Lower lobe of right lung (tissue), 2 donors: ENCODE results near the gene SPATA33. TPM values are rescaled to one million over a fixed set of nuclear protein-coding genes. Genes with fewer than 3 reads are reported as not detected.

ENCODE experiments used
- ATAC-seq, 2 donors: fragments of 200-7000 bp; cut with Tn5 transposase; one replicate each; pipeline ENCODE4 v1.9.1; 2020 to 2022; ENCODE audit warnings: mild to moderate bottlenecking in 2 of 2, moderate library complexity in 2 of 2
- DNase-seq: peaks from one replicate; pipeline ENCODE4 v3.0.0-alpha.2; 2020
- H3K27ac ChIP-seq: fragments of 200-600 bp; one replicate; pipeline ENCODE4 v1.8.0; 2022
- H3K27me3 ChIP-seq: fragments of 200-600 bp; one replicate; pipeline ENCODE4 v1.8.0; 2022; ENCODE audit warnings: low read depth
- H3K36me3 ChIP-seq: fragments of 200-600 bp; one replicate; pipeline ENCODE4 v1.8.0; 2022; ENCODE audit warnings: mild to moderate bottlenecking
- H3K4me1 ChIP-seq: fragments of 200-600 bp; one replicate; pipeline ENCODE4 v1.8.0; 2022
- H3K4me3 ChIP-seq: fragments of 200-600 bp; one replicate; pipeline ENCODE4 v1.8.0; 2022; ENCODE audit warnings: mild to moderate bottlenecking
- H3K9me3 ChIP-seq: fragments of 200-600 bp; one replicate; pipeline ENCODE4 v1.8.0; 2022
- CTCF ChIP-seq: fragments of 200-600 bp; IDR thresholded peaks from one replicate; pipeline ENCODE4 v1.8.0; 2022; ENCODE audit warnings: antibody characterized with exemption, mild to moderate bottlenecking
- intact Hi-C: fragments of 100-400 bp; cut with DNase I; formaldehyde crosslinking; loops from one replicate; pipeline ENCODE4 v1.11.0; 2022
- total RNA-seq: library from RNA; stranded (reverse); fragmentation: NEBNext Ultra II Directional; extraction: Animal tissue kit (Norgen Biotek cat#: 25700); gene quantifications from one replicate; pipeline ENCODE4 v1.2.1, GENCODE V29; 2021
- donor health status: DM: no; HTN: yes; CAD: no; lungs with severe emphysema.

Gene SPATA33
- total RNA-seq, 1 donor from 2014 or later: 9.7 TPM

DNA sequence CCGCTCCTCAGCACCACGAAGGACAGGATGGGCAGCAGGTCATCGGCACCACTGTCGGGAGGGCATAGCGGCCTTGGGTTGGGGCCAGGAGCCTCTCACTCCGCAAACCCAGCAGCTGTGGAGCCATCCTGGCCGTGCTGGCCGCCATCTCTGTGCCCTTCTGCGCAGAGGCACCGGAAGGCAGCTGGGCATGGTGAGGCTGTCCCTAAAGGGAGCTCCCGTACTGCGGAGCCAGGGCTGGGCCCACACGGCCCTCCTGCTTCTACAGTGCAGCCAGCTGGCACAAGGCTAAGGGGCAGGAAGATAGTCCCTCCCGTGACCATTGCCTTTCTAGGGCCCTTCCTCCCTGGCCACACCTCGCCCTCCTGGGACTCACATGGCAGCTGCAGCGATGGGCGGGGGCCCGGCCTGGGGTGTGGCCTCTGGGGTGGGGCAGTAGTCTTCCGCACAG is 50.9 kb downstream of the SPATA33 start:
- intact Hi-C loops: loop anchor here (10.0 kb wide), 1 partner anchor 156 kb away; no protein-coding TSS in a partner anchor
- Histone ChIP-seq H3K27me3 (peaks cover 13% of the 10 kb centered on the region), H3K36me3 (no peaks in the 10 kb centered on the region), H3K4me3 (no peak overlapping the region), H3K4me1 (peaks cover 14% of the 10 kb centered on the region), H3K27ac (no peak overlapping the region), H3K9me3 (no peaks in the 10 kb centered on the region)
- no peak for DNase-seq
- no peak for TF ChIP-seq CTCF
- ATAC-seq: no peak

GRCh38 chr16:89709166-89709565 is 51.5 kb downstream of the SPATA33 start:
- Histone ChIP-seq H3K4me1 (peaks cover 14% of the 10 kb centered on the region), H3K36me3 (no peaks in the 10 kb centered on the region), H3K4me3 (no peak overlapping the region), H3K27me3 (peaks cover 13% of the 10 kb centered on the region), H3K9me3 (no peaks in the 10 kb centered on the region), H3K27ac (no peak overlapping the region)
- intact Hi-C loops: loop anchor here (10.0 kb wide), 1 partner anchor 156 kb away; no protein-coding TSS in a partner anchor
- ATAC-seq: no peak
- no peak for DNase-seq
- TF ChIP-seq CTCF: no peak

GRCh38 chr16:89709716-89710432 is 52.2 kb downstream of the SPATA33 start:
- H3K27me3 ChIP-seq: peaks cover 13% of the 10 kb centered on the region
- H3K36me3 ChIP-seq: no peaks in the 10 kb centered on the region
- DNase-seq: peak; percentile 28
- no peak overlapping the region for H3K27ac ChIP-seq
- intact Hi-C loops: loop anchor here (10.0 kb wide), 1 partner anchor 155 kb away; no protein-coding TSS in a partner anchor
- H3K9me3 ChIP-seq: no peaks in the 10 kb centered on the region
- no peak for ATAC-seq
- no peak for TF ChIP-seq CTCF
- peaks cover 14% of the 10 kb centered on the region for H3K4me1 ChIP-seq
- no peak overlapping the region for H3K4me3 ChIP-seq

- TF ChIP-seq CTCF: no peak
- intact Hi-C loops: no loop called here
These were observed 53.3 kb downstream of the SPATA33 start for GRCh38 chr16:89710709-89711564.

GRCh38 chr16:89711601-89712273 is 54.1 kb downstream of the SPATA33 start:
- no peak for TF ChIP-seq CTCF
- peaks cover 9% of the 10 kb centered on the region for H3K4me1 ChIP-seq
- H3K27ac ChIP-seq: no peak overlapping the region
- no peaks in the 10 kb centered on the region for H3K9me3 ChIP-seq
- intact Hi-C loops: no loop called here
- ATAC-seq: peak; percentile 80 to 81
- H3K4me3 ChIP-seq: peak overlapping the region; percentile 46
- peak; percentile 65 for DNase-seq
- H3K36me3 ChIP-seq: no peaks in the 10 kb centered on the region
- H3K27me3 ChIP-seq: peaks cover 13% of the 10 kb centered on the region

More at GRCh38 chr16:89710709-89711564, 53.3 kb downstream of the SPATA33 start:
- DNase-seq (peak; percentile 48), ATAC-seq (no peak)
- Histone ChIP-seq H3K9me3 (no peaks in the 10 kb centered on the region), H3K36me3 (no peaks in the 10 kb centered on the region), H3K27ac (no peak overlapping the region), H3K4me1 (peaks cover 14% of the 10 kb centered on the region), H3K27me3 (peaks cover 13% of the 10 kb centered on the region), H3K4me3 (no peak overlapping the region)
